Posterior vena cava (tissue), 2 donors: Measurements from ENCODE around the gene BRIX1. TPM values are rescaled to one million over a fixed set of nuclear protein-coding genes. Genes with fewer than 3 reads are reported as not detected.

Experiments used
- DNase-seq: peaks from one replicate; pipeline ENCODE4 v3.0.0-alpha.2; 2020; ENCODE audit warnings: low spot score
- intact Hi-C, 2 donors: fragments of 100-400 bp; cut with DNase I; formaldehyde crosslinking; loops; one replicate each; pipeline versions ENCODE4 v1.14.1 to v1.14.2; 2022 to 2023
- long read RNA-seq, 2 donors: library from polyadenylated mRNA; unstranded; transcript quantifications; one replicate each; pipeline ENCODE4 v2.0.0, GENCODE V29; 2020 to 2021
- total RNA-seq, 2 donors: library from RNA; stranded (reverse); fragmentation: NEBNext Ultra II Directional; extraction: Animal tissue kit (Norgen Biotek cat#: 25700); gene quantifications; one replicate each; pipeline ENCODE4 v1.2.1, GENCODE V29; 2021
- donor health status: DM: yes; HTN: yes; CAD: no.
- donor health status: DM: yes; HTN: yes; CAD: no.

BRIX1 gene
- 10 to 100 TPM; 20.4 to 24.8 TPM for total RNA-seq
- long read RNA-seq, donor 1, transcript BRIX1-201 (10 exons, 1,926 nt): major isoform, 9 of 11 reads
- long read RNA-seq, donor 1, partial matches to known transcripts: 1 of 11 reads
- long read RNA-seq, donor 1, other reads (novel, unspliced or antisense): 1 of 11 reads
- long read RNA-seq, donor 2, transcript BRIX1-201 (10 exons, 1,926 nt): major isoform, 76 of 82 reads
- long read RNA-seq, donor 2, partial matches to known transcripts: 0 of 82 reads
- long read RNA-seq, donor 2, other reads (novel, unspliced or antisense): 6 of 82 reads

GRCh38 chr5:34915139-34915855, at the start of gene BRIX1, which contains the start of gene RAD1:
Gene BRIX1, plus strand, starts transcription at chr5:34915711. Its CDS starts 28 bp downstream, at chr5:34915739.
Gene RAD1, minus strand, starts transcription at chr5:34915504. Its CDS starts 612 bp downstream, at chr5:34914892.
- DNase-seq: peak; percentile 100
- intact Hi-C loops: no loop called here

- intact Hi-C loops: no loop called here
- DNase-seq: peak; percentile 81
Observed at GRCh38 chr5:34866989-34867471, 48.5 kb upstream of the BRIX1 start.

- intact Hi-C loops: no loop called here
- no peak for DNase-seq
Observed at GRCh38 chr5:34867660-34868059, 47.9 kb upstream of the BRIX1 start.

- intact Hi-C loops: no loop called here
- no peak for DNase-seq
Observed at GRCh38 chr5:34868791-34869190, 46.7 kb upstream of the BRIX1 start.

GRCh38 chr5:34869256-34869655, 46.3 kb upstream of the BRIX1 start:
- no peak for DNase-seq
- intact Hi-C loops: no loop called here

GRCh38 chr5:34870382-34870781, 45.1 kb upstream of the BRIX1 start:
- intact Hi-C loops: no loop called here
- no peak for DNase-seq

GRCh38 chr5:34876275-34876674, 39.2 kb upstream of the BRIX1 start:
- no peak for DNase-seq
- intact Hi-C loops: no loop called here

GRCh38 chr5:34881246-34881645, 34.3 kb upstream of the BRIX1 start:
- intact Hi-C loops: no loop called here
- DNase-seq: no peak

- no peak for DNase-seq
- intact Hi-C loops: no loop called here
Observed at GRCh38 chr5:34886392-34887119, 29.0 kb upstream of the BRIX1 start.

- DNase-seq: no peak
- intact Hi-C loops: no loop called here
Observed at GRCh38 chr5:34889394-34889793, 26.1 kb upstream of the BRIX1 start.

GRCh38 chr5:34891981-34892380, 23.5 kb upstream of the BRIX1 start:
- intact Hi-C loops: no loop called here
- no peak for DNase-seq

- intact Hi-C loops: no loop called here
- DNase-seq: no peak
Observed at GRCh38 chr5:34892414-34892813, 23.1 kb upstream of the BRIX1 start.

GRCh38 chr5:34894716-34895115, 20.8 kb upstream of the BRIX1 start:
- intact Hi-C loops: loop anchor here in 1 of 2 donors (2.0 kb wide), 1 partner anchor 410 kb away; no protein-coding TSS in a partner anchor
- no peak for DNase-seq

GRCh38 chr5:34895641-34896419, 19.7 kb upstream of the BRIX1 start:
- DNase-seq: no peak
- intact Hi-C loops: loop anchor here in 1 of 2 donors (2.0 kb wide), 1 partner anchor 411 kb away; no protein-coding TSS in a partner anchor

- no peak for DNase-seq
- intact Hi-C loops: loop anchor here in 1 of 2 donors (2.0 kb wide), 2 partner anchors 375 to 413 kb away; no protein-coding TSS in a partner anchor
Observed at GRCh38 chr5:34897646-34898045, 17.9 kb upstream of the BRIX1 start.

- no peak for DNase-seq
- intact Hi-C loops: loop anchor here in 1 of 2 donors (2.0 kb wide), 2 partner anchors 376 to 414 kb away; no protein-coding TSS in a partner anchor
Observed at GRCh38 chr5:34898258-34898895, 17.1 kb upstream of the BRIX1 start.

- intact Hi-C loops: loop anchor here in 1 of 2 donors (2.0 kb wide), 2 partner anchors 376 to 414 kb away; no protein-coding TSS in a partner anchor
- DNase-seq: no peak
Observed at GRCh38 chr5:34899066-34899465, 16.4 kb upstream of the BRIX1 start.

GRCh38 chr5:34900652-34901051, 14.9 kb upstream of the BRIX1 start:
- intact Hi-C loops: no loop called here
- no peak for DNase-seq
